Body of pancreas (tissue), 4 donors: ENCODE data around the gene SLC2A8. TPM values are rescaled to one million over a fixed set of nuclear protein-coding genes. Genes with fewer than 3 reads are reported as not detected.

Experiments
- ATAC-seq: fragments of 150-250 bp; one replicate; pipeline ENCODE4 v1.9.1; 2016
- DNase-seq, 4 donors: peaks; one replicate each; pipeline ENCODE4 v3.0.0-alpha.2; 2019
- H3K27ac ChIP-seq, 4 donors: fragments of 200-600 bp; sonication (generic); 1 replicate in 3 of 4; 2 replicates in 1 of 4; pipeline versions ENCODE4 v1.5.1 to v1.6.1; 2016 to 2019; ENCODE audit warnings: mild to moderate bottlenecking in 1 of 4, mixed read lengths in 1 of 4, moderate library complexity in 1 of 4
- H3K27me3 ChIP-seq, 2 donors: fragments of 200-600 bp; sonication (generic); one replicate each; pipeline ENCODE4 v1.6.0; 2016; ENCODE audit warnings: mild to moderate bottlenecking in 1 of 2
- H3K36me3 ChIP-seq, 2 donors: fragments of 200-600 bp; sonication (generic); replicated peaks in 1 of 2; 2 replicates each; pipeline ENCODE4 v1.5.1; 2016; ENCODE audit warnings: low read depth in 2 of 2; ENCODE audit not compliant: insufficient read depth in 1 of 2
- H3K4me1 ChIP-seq: fragments of 200-600 bp; sonication (generic); one replicate; pipeline ENCODE4 v1.6.0; 2016
- H3K4me3 ChIP-seq, 2 donors: fragments of 200-600 bp; sonication (generic); 1 replicate in 1 of 2; 2 replicates in 1 of 2; pipeline ENCODE4 v1.5.1; 2016 to 2019
- H3K9me3 ChIP-seq, 3 donors: fragments of 200-600 bp; sonication (generic); 1 replicate in 2 of 3; 2 replicates in 1 of 3; pipeline ENCODE4 v1.5.1; 2016
- CTCF ChIP-seq, 7 experiments: fragments of 450-650 bp in 4 of 7; fragments of 200-600 bp in 3 of 7; sonication (generic) in 3 of 7; IDR thresholded peaks; one replicate each; pipeline ENCODE4 v1.5.1; 2016 to 2019; ENCODE audit warnings: antibody characterized with exemption in 7 of 7
- POLR2A ChIP-seq, 3 donors: fragments of 450-650 bp; IDR thresholded peaks; one replicate each; pipeline ENCODE4 v1.6.1; 2016; ENCODE audit warnings: antibody characterized with exemption in 3 of 3, mild to moderate bottlenecking in 2 of 3
- WGBS, 2 donors: methylation state at CpG; one replicate each; pipeline ENCODE4 v1.1.5; 2017; 5-methylcytosine and 5-hydroxymethylcytosine counted together
- intact Hi-C: fragments of 100-400 bp; cut with DNase I; formaldehyde crosslinking; loops from one replicate; pipeline ENCODE4 v1.15.1; 2023
- total RNA-seq, 2 donors: library from RNA; depleted of rRNA; stranded (reverse); fragments of >200 nt; gene quantifications; one replicate each; pipeline ENCODE4 v1.1.0, GENCODE V29; 2016

SLC2A8 gene
- total RNA-seq, 2 donors from 2014 or later, result 10.9 to 18.2 TPM

DNA sequence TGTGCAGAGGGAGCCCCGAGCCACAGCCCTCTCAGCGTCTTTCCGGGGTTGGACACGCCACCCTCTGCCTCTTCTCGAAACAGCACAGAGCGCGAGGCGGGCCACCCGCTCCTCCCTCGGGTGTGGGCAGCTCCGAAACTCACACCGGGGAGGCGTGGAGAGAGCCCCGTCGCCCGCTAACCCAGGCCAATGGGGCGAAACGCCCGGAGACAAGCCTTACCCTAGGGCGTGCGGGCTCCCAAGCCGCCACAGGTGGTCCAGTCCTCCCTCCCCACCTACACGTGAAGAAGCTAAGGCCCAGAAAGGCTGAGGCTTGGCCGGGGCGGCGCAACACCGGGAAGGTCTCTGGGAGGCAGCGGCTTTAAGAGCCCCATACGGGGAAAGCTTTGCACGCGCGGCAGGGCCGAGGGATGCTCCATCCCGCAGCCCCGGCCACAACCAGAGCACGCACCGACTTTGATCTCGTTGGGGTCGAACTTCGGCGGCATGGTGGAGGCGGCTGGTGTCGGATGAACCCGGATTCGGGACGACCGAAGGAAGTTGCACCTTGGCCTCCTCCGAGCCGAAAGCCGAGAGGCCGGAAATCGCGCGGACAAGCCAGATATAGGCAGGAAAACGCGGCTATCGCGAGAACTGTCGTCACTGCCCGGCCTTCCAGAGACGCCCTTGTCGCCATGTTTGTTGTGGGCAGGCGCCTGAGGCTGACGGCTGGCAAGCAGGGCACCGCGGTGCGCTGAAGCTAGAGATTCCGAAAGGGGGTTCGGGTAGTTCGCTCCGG lies 54.0 kb downstream of the SLC2A8 start, which contains the start of the genes LRSAM1 and RPL12:
LRSAM1 (plus strand) TSS at position 681 of the 778 bp plus-strand sequence. CDS start 3,018 bp downstream, outside the sequence.
RPL12 (minus strand) TSS at position 577 of the 778 bp plus-strand sequence; CDS start at position 488, 89 bp downstream.
- H3K27ac ChIP-seq, result peak within 1 kb of the TSS; percentile 77 to 90 (median 86)
- DNase-seq (peak; percentile 97 to 99 (median 98)), ATAC-seq (peak; percentile 85)
- H3K27me3 ChIP-seq, result no peaks in the 10 kb centered on the region
- H3K9me3 ChIP-seq, result no peaks in the 10 kb centered on the region
- H3K4me1 ChIP-seq, result peaks cover 39% of the 10 kb centered on the region
- TF ChIP-seq POLR2A (IDR thresholded peaks at IDR 0.05) (peak; percentile 98 to 100 (median 100)), CTCF (IDR thresholded peaks at IDR 0.05) (peak in 3 of 7 experiments; percentile 1 to 14 (median 5))
- peaks cover 5 to 14% of the 10 kb centered on the region in 2 donors for H3K36me3 ChIP-seq
- H3K4me3 ChIP-seq, result peak within 1 kb of the TSS; percentile 49 to 61
- intact Hi-C loops, result no loop called here
- 0% methylated on average over 14 to 71 of the region's 71 CpGs for WGBS, 2 donors

GRCh38 chr9:127451608-127451857 lies 54.6 kb downstream of the SLC2A8 start:
- no peak for TF ChIP-seq CTCF (IDR thresholded peaks at IDR 0.05)
- TF ChIP-seq POLR2A (IDR thresholded peaks at IDR 0.05), result no peak
- peak in 1 of 4 donors; percentile 50 for DNase-seq
- 0% methylated on average over 14 of the region's 14 CpGs; no CpG with 5 or more reads in 1 of the 2 donors for WGBS, 2 donors
- intact Hi-C loops, result no loop called here
- Histone ChIP-seq H3K4me3 (peak overlapping the region; percentile 49 to 61), H3K27me3 (no peaks in the 10 kb centered on the region), H3K27ac (peak overlapping the region; percentile 77 to 90 (median 84)), H3K4me1 (peaks cover 38% of the 10 kb centered on the region), H3K36me3 (peaks cover 5 to 14% of the 10 kb centered on the region in 2 donors), H3K9me3 (no peaks in the 10 kb centered on the region)
- no peak for ATAC-seq

DNA sequence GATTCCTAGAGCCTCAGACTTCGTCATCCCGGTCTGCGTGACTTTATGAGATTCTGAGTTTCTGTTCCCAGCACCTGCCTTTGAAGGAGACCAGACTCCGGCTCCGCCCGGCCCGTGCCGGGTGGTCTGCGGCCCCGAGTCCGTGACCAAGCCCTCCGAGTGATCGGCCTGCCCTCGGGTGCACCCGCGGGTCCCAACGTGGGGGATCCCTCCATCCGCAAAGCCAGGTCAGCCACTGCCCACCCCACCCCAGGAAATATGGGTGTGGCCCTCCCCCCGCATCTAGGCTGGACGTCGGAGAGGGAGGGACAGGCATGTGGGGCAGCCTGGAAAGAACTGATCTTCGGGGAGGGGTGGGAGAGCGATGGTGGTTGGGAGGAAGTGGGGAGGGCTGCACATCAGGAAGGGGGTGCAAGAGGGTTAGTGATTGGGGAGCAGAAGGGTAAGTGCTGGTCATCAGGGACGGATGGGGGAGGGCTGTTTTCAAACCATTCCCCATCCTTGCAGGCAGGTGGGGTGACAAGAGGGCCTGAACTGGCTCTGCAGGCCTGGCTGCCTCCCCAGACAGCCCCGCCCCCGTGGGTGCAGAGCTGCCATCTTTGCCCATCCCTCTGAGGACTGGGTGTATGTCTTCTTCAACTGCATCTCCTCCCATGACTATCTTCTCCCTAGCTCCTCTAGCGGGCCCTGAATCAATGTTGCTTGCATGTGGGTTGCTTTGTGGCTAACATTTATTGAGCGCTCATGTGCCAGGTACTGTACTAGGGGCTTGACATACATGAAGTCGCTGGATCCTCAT lies 55.1 kb downstream of the SLC2A8 start:
- peak; percentile 27 to 49 (median 37) for DNase-seq
- peak; percentile 18 for ATAC-seq
- 9 to 15% methylated on average over 9 to 29 of the region's 29 CpGs for WGBS, 2 donors
- peaks cover 38% of the 10 kb centered on the region for H3K4me1 ChIP-seq
- H3K27ac ChIP-seq, result peak overlapping the region; percentile 77 to 90 (median 84)
- H3K36me3 ChIP-seq, result peaks cover 1 to 10% of the 10 kb centered on the region in 2 donors
- intact Hi-C loops, result no loop called here
- TF ChIP-seq POLR2A (IDR thresholded peaks at IDR 0.05) (no peak), CTCF (IDR thresholded peaks at IDR 0.05) (no peak)
- H3K4me3 ChIP-seq, result peak overlapping the region; percentile 49 to 61
- no peaks in the 10 kb centered on the region for H3K27me3 ChIP-seq
- H3K9me3 ChIP-seq, result no peaks in the 10 kb centered on the region

- intact Hi-C loops, result no loop called here
- WGBS, 2 donors, result 11 to 22% methylated on average over 4 of the region's 4 CpGs
- ATAC-seq (peak; percentile 58), DNase-seq (peak; percentile 87 to 94 (median 92))
- Histone ChIP-seq H3K27me3 (no peaks in the 10 kb centered on the region), H3K9me3 (no peaks in the 10 kb centered on the region), H3K27ac (peak overlapping the region; percentile 77 to 90 (median 84)), H3K36me3 (peaks cover 0 to 4% of the 10 kb centered on the region in 2 donors), H3K4me3 (no peak overlapping the region), H3K4me1 (peaks cover 38% of the 10 kb centered on the region)
- no peak for TF ChIP-seq POLR2A (IDR thresholded peaks at IDR 0.05)
- TF ChIP-seq CTCF (IDR thresholded peaks at IDR 0.05), result no peak
Observed at GRCh38 chr9:127452691-127453090, 55.7 kb downstream of the SLC2A8 start.
